Measurements from ENCODE around the gene NAP1L4. TPM values are rescaled to one million over a fixed set of nuclear protein-coding genes. Genes with fewer than 3 reads are reported as not detected.

Gene NAP1L4
- total RNA-seq, 6 experiments from 2014 or later = 37.6 to 76.0 (median 56.9) TPM

DNA sequence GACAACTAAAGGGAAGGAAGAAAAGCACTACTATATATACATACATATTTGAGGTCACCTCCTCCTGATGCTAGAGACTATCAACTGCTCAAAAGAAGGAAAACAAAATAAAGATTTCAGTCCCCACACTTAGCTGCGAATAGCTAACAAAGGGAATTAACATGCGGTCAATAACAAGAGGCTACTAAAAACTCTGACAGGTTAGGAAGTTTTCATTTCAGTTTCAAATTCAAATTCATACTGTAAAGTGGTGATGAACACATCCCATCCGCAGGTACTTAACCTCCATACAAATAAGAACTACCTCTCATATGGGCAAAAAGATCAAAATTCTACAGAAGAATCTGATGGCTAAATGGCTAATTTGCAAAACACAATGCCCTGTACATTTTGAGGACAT, 2.6 kb downstream of the NAP1L4 start:
- DNase-seq (no peak), ATAC-seq (no peak)
- no peaks in the 10 kb centered on the region for H3K36me3 ChIP-seq
- H3K9me3 ChIP-seq = no peaks in the 10 kb centered on the region
- intact Hi-C loops (cut with DNase I) = no loop called here
- 7% methylated on average over 3 of the region's 3 CpGs for WGBS (ENCODE audit: insufficient coverage, low coverage, low lambda C conversion rate, missing lambda C conversion rate)
- no peaks in the 10 kb centered on the region for H3K27me3 ChIP-seq
- H3K4me1 ChIP-seq = peaks cover 0 to 50% (median 22%) of the 10 kb centered on the region in 4 donors
- no peak for TF ChIP-seq POLR2A (IDR thresholded peaks at IDR 0.05)
- TF ChIP-seq, protein P1, sequence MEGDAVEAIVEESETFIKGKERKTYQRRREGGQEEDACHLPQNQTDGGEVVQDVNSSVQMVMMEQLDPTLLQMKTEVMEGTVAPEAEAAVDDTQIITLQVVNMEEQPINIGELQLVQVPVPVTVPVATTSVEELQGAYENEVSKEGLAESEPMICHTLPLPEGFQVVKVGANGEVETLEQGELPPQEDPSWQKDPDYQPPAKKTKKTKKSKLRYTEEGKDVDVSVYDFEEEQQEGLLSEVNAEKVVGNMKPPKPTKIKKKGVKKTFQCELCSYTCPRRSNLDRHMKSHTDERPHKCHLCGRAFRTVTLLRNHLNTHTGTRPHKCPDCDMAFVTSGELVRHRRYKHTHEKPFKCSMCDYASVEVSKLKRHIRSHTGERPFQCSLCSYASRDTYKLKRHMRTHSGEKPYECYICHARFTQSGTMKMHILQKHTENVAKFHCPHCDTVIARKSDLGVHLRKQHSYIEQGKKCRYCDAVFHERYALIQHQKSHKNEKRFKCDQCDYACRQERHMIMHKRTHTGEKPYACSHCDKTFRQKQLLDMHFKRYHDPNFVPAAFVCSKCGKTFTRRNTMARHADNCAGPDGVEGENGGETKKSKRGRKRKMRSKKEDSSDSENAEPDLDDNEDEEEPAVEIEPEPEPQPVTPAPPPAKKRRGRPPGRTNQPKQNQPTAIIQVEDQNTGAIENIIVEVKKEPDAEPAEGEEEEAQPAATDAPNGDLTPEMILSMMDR (IDR thresholded peaks at IDR 0.05) = no peak
- peak overlapping the region in 2 of 3 donors; percentile 29 to 36 for H3K27ac ChIP-seq
- H3K4me3 ChIP-seq = peak overlapping the region in 1 of 3 donors; percentile 11

DNA sequence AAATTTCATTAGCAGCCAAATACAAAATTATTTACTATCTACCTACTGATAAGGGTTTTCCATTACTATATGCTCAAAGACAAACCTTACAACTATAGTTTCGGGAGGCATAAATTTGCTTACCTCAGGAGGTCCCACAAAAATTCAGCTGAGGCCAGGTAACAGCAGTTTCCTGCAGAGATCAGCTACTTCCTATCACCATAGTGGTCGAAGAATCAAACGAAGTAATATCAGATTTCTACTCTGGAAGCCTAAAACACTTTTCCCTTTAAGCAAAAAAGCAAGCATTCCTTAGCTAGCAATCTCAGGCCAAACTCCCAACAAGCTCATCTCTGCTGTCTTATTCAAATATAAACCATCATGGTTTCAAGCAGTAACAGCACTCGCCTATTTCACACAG, 3.1 kb downstream of the NAP1L4 start:
- ATAC-seq (no peak), DNase-seq (no peak)
- Histone ChIP-seq H3K36me3 (no peaks in the 10 kb centered on the region), H3K4me3 (peak overlapping the region in 1 of 3 donors; percentile 8), H3K9me3 (no peaks in the 10 kb centered on the region), H3K4me1 (peaks cover 0 to 50% (median 22%) of the 10 kb centered on the region in 4 donors), H3K27ac (peak overlapping the region in 2 of 3 donors; percentile 29 to 36), H3K27me3 (no peaks in the 10 kb centered on the region)
- TF ChIP-seq, protein P1 (IDR thresholded peaks at IDR 0.05) = no peak
- no peak for TF ChIP-seq POLR2A (IDR thresholded peaks at IDR 0.05)
- intact Hi-C loops (cut with DNase I) = no loop called here
- 9% methylated on average over 4 of the region's 4 CpGs for WGBS (ENCODE audit: insufficient coverage, low coverage, low lambda C conversion rate, missing lambda C conversion rate)

DNA sequence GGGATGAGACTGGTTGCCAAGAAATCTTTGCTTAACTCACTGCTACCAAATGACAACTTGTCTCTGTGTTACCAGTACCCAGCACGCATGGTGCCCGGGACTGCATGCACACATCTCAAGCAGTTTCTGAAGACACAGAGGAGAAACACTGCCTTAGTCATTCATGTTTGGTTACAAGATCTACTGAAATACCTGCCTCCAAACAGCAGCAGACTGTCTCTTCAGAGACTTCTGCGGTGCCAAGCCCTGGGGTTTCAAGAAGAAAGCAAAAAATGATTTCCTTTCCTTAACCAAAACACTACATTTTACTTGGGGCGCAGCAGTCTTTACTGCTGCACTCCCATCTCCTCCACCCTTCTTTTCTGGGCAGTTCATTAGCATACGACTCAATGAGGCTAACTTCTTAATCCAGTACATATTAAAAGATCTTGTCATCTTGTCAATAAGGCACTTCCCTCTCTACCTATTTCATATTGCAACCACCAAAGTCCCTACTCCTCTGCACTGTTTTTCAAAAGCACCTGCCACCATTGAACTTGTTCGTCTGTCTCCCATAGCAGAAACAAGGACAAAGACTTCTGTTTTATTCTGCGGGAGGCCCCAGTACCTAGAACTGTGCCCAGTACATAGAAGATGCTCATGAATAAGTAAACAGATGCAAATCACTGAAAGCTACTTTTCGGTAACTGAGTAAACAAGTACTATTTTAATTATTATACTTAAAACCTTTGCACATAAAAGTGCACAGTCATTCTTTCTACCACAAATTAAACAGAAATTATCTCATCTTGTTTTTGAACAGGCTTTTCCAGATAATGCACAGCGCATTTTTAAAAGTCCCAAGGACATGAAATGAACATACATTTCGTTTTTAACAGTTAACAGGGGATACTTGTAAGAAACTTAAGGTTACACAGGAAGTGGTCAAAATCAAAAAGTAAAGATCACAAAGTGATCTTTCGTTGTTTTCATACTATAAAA, 4.0 kb downstream of the NAP1L4 start:
- WGBS (ENCODE audit: insufficient coverage, low coverage, low lambda C conversion rate, missing lambda C conversion rate) = 24% methylated on average over 11 of the region's 11 CpGs
- H3K9me3 ChIP-seq = no peaks in the 10 kb centered on the region
- H3K27ac ChIP-seq = peak overlapping the region in 2 of 3 donors; percentile 29 to 36
- no peaks in the 10 kb centered on the region for H3K27me3 ChIP-seq
- H3K4me3 ChIP-seq = peak overlapping the region in 1 of 3 donors; percentile 8
- intact Hi-C loops (cut with DNase I) = no loop called here
- TF ChIP-seq, protein P1 (IDR thresholded peaks at IDR 0.05) = no peak
- no peak for TF ChIP-seq POLR2A (IDR thresholded peaks at IDR 0.05)
- peaks cover 0 to 50% (median 22%) of the 10 kb centered on the region in 4 donors for H3K4me1 ChIP-seq
- H3K36me3 ChIP-seq = no peaks in the 10 kb centered on the region
- DNase-seq (no peak), ATAC-seq (no peak)

DNA sequence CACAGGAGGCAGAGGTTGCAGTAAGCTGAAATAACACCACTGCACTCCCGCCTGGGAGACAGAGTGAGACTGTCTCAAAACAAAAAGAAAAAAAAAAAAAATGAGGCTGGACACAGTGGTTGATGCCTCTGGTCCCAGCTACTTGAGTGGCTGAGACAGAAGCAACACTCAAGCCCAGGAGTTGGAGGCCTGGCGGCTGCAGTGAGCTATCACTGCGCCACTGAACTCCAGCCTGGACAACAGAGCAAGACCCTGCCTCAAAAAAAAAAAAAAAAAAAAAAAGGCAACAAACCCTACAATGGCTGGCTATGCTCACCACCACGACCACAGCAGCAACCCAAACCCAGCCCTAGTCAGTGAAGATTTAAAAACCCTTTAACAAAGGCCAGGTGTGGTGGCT, 8.2 kb downstream of the NAP1L4 start:
- TF ChIP-seq, protein P1 (IDR thresholded peaks at IDR 0.05) = no peak
- no peak for TF ChIP-seq POLR2A (IDR thresholded peaks at IDR 0.05)
- DNase-seq (no peak), ATAC-seq (no peak)
- 83% methylated on average over 1 of the region's 4 CpGs for WGBS (ENCODE audit: insufficient coverage, low coverage, low lambda C conversion rate, missing lambda C conversion rate)
- H3K27ac ChIP-seq = no peak overlapping the region
- peaks cover 0 to 32% (median 11%) of the 10 kb centered on the region in 4 donors for H3K4me1 ChIP-seq
- no peak overlapping the region for H3K4me3 ChIP-seq
- no peaks in the 10 kb centered on the region for H3K9me3 ChIP-seq
- H3K36me3 ChIP-seq = peaks cover 0 to 7% (median 4%) of the 10 kb centered on the region in 4 donors
- no peaks in the 10 kb centered on the region for H3K27me3 ChIP-seq
- intact Hi-C loops (cut with DNase I) = no loop called here

All from right lobe of liver (tissue), 6 donors.